ENCODE results near the gene PDXDC1.
"Not testable (repeated sequence)": the region's sequence is repeated elsewhere in the genome, so short reads cannot be mapped to it uniquely, and the experiment has no call there.

Gene PDXDC1

GRCh38 chr16:15159671-15160070 lies 184.8 kb downstream of the PDXDC1 start:
- not testable (repeated sequence) for H3K9me3 ChIP-seq; H3K36me3 ChIP-seq; DNase-seq; H3K4me3 ChIP-seq (ENCODE audit: low read depth, low read length); H3K4me1 ChIP-seq; H3K27me3 ChIP-seq

GRCh38 chr16:15160571-15160970 lies 185.7 kb downstream of the PDXDC1 start:
- not testable (repeated sequence) for H3K27me3 ChIP-seq; H3K9me3 ChIP-seq; H3K4me3 ChIP-seq (ENCODE audit: low read depth, low read length); H3K36me3 ChIP-seq; DNase-seq; H3K4me1 ChIP-seq

GRCh38 chr16:15163055-15163454 lies 188.2 kb downstream of the PDXDC1 start:
- not testable (repeated sequence) for H3K9me3 ChIP-seq; DNase-seq; H3K27me3 ChIP-seq; H3K4me3 ChIP-seq (ENCODE audit: low read depth, low read length); H3K4me1 ChIP-seq; H3K36me3 ChIP-seq

GRCh38 chr16:15166177-15166576 lies 191.4 kb downstream of the PDXDC1 start:
- not testable (repeated sequence) for H3K4me1 ChIP-seq; H3K9me3 ChIP-seq; H3K27me3 ChIP-seq; DNase-seq; H3K36me3 ChIP-seq; H3K4me3 ChIP-seq (ENCODE audit: low read depth, low read length)

GRCh38 chr16:15168303-15168702 lies 193.5 kb downstream of the PDXDC1 start:
- not testable (repeated sequence) for H3K36me3 ChIP-seq; H3K4me1 ChIP-seq; H3K27me3 ChIP-seq; DNase-seq; H3K9me3 ChIP-seq; H3K4me3 ChIP-seq (ENCODE audit: low read depth, low read length)

- not testable (repeated sequence) for H3K4me3 ChIP-seq (ENCODE audit: low read depth, low read length); DNase-seq; H3K36me3 ChIP-seq; H3K4me1 ChIP-seq; H3K27me3 ChIP-seq; H3K9me3 ChIP-seq
Observed at GRCh38 chr16:15168953-15169652, 194.3 kb downstream of the PDXDC1 start.

GRCh38 chr16:15179909-15180308 lies 205.1 kb downstream of the PDXDC1 start:
- not testable (repeated sequence) for H3K36me3 ChIP-seq; H3K27me3 ChIP-seq; H3K4me3 ChIP-seq (ENCODE audit: low read depth, low read length); H3K9me3 ChIP-seq; DNase-seq; H3K4me1 ChIP-seq

- not testable (repeated sequence) for H3K9me3 ChIP-seq; H3K27me3 ChIP-seq; H3K4me1 ChIP-seq; H3K36me3 ChIP-seq; DNase-seq; H3K4me3 ChIP-seq (ENCODE audit: low read depth, low read length)
Observed at GRCh38 chr16:15180946-15181345, 206.1 kb downstream of the PDXDC1 start.

GRCh38 chr16:15184000-15184399 lies 209.2 kb downstream of the PDXDC1 start:
- H3K9me3 ChIP-seq; DNase-seq; H3K36me3 ChIP-seq; H3K4me1 ChIP-seq; H3K4me3 ChIP-seq (ENCODE audit: low read depth, low read length); H3K27me3 ChIP-seq: not testable (repeated sequence)
